GM18867 (cell line): ENCODE results near the gene MS4A4E.
"Not testable (repeated sequence)": the region's sequence is repeated elsewhere in the genome, so short reads cannot be mapped to it uniquely, and the experiment has no call there.

Experiments used
- ATAC-seq: cut with Tn5 transposase; IDR thresholded peaks from one replicate; pipeline ENCODE4 v1.9.1; 2021; ENCODE audit warnings: mild to moderate bottlenecking, moderate library complexity; ENCODE audit not compliant: unreplicated experiment

The MS4A4E gene

GRCh38 chr11:60221692-60222091 is 21.2 kb downstream of the MS4A4E start:
- ATAC-seq, result no peak

DNA sequence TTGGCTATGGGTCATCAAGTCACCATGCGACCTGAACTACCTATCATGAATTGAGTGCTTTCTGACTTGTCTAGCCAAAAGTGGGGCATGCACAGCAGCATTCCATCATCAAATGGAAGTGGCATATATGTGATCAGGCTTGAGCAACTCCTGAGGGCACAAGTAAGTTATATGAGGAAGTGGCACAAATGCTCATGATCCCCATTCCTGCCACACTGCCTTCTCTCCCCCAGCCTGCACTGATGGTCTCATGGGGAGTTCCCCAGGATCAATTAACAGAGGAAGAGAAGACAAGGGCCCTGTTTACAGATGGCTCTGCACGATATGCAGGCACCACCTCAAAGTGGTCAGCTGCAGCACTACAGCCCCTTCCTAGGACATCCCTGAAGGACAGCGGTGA is 21.8 kb downstream of the MS4A4E start:
- ATAC-seq, result no peak

DNA sequence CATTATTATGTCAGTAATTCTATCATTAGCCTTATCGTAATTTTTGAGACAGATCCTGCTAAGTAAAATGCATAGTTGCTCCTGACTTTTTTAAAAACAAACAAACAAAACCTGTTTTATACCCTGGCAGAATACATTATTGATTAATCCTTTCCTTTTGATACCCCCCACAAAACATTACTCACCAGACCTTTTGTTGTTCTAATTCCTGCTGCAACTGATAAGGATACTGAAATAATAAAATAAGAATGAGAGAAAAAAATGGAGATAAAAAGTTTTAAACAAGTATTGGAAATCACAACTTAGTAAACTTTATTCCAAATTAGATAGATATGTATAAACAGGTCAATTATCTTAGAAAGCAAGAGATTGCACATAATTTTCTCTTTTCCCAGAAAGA is 28.6 kb downstream of the MS4A4E start:
- ATAC-seq, result no peak

GRCh38 chr11:60211206-60211605 is 31.7 kb downstream of the MS4A4E start:
- ATAC-seq, result no peak

- ATAC-seq, result no peak
These were observed 33.0 kb downstream of the MS4A4E start for GRCh38 chr11:60209977-60210376.

- ATAC-seq, result no peak
These were observed 34.0 kb downstream of the MS4A4E start for GRCh38 chr11:60208951-60209350.

DNA sequence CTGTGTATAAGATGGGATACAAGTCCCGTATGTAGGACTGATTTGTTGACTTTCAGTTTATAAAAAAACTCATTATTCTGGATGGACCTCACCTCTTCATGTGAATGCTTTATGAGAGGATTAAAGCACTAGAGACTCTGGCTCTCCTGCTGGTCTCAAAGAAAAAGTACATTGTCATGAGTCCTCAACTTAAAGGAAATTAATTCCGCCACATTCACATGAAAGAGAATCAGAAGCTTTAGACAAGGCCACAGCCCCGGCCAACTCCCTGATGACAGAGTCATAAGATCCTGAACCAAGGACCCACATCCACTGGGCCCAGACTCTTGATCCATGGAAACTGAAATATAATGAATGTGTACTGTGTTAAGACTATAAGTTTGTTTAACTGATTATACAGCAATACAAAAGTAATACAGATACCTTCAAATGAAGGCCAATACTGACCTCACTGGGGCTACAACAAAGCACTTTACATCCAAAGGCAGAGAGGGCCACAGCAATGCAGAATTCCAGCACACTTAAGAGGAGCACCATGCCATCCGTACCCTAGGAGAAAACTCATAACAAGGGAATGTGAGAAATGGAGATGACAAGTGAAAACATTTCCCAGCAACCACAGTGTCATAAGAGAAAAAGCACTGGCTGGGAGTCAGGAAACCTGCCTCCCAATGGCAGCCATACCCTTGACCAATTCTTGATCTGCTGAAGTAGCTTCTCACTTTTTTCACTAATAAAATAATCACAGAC is 34.6 kb downstream of the MS4A4E start:
- no peak for ATAC-seq

DNA sequence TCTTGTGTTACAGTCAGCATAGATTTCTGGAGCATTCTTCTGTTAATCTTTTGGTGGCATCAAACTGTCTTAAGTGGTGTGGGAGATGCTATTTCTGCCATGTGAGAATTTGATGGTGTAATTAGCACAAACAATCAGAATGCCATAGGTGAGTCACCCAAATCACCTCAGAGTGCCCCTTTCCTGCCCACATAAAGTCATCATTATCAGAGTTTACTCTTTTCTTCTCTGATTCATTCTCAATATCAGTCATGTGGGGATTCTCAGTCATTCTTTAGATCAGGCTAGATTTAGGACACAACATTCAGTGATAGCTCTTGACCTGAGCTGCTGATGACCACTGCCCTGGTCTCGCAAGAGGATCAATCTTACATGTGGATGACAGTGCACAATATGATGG is 36.3 kb downstream of the MS4A4E start:
- no peak for ATAC-seq

DNA sequence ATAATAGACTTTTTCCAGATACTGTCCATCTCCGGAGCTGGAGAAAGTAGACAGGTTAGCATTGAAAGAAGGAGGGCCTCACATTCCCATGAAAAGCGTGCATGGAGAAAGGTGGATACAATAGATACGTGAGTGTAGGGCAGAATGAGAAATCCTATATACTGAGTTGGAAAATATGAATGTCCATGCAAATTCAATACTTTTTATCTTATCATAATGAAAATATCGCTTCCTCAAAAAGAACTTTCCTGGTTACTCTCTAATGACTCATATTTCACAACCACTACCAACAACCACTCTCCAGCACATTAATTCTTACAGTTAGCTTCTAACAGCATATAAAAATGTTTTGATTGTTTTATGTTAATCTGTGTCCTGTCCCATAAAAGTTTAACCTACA is 38.0 kb downstream of the MS4A4E start:
- peak; percentile 69 for ATAC-seq

GRCh38 chr11:60201334-60201733 is 41.6 kb downstream of the MS4A4E start:
- not testable (repeated sequence) for ATAC-seq

- no peak for ATAC-seq
These were observed 45.5 kb downstream of the MS4A4E start for GRCh38 chr11:60197442-60197841.

GRCh38 chr11:60195923-60196368 is 47.0 kb downstream of the MS4A4E start:
- peak; percentile 56 for ATAC-seq

DNA sequence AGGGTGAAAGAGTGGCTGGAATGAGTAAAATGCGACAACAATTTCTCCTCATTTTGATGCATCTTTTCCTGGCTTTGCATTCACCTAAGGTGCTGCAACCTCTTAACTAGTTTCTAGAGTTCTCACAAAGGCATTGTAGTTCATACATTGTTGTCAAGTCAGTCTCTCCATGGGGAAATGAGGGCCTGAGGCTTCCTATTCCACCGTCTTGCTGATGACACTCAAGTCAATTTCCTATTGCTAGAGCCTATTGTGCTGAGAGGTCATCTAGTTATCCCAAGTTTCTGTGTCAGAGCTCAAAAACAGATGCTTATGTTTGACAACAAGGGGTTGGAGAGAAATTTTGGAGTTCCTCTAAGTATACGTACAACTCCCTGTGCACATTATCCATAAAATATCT is 48.4 kb downstream of the MS4A4E start:
- no peak for ATAC-seq

DNA sequence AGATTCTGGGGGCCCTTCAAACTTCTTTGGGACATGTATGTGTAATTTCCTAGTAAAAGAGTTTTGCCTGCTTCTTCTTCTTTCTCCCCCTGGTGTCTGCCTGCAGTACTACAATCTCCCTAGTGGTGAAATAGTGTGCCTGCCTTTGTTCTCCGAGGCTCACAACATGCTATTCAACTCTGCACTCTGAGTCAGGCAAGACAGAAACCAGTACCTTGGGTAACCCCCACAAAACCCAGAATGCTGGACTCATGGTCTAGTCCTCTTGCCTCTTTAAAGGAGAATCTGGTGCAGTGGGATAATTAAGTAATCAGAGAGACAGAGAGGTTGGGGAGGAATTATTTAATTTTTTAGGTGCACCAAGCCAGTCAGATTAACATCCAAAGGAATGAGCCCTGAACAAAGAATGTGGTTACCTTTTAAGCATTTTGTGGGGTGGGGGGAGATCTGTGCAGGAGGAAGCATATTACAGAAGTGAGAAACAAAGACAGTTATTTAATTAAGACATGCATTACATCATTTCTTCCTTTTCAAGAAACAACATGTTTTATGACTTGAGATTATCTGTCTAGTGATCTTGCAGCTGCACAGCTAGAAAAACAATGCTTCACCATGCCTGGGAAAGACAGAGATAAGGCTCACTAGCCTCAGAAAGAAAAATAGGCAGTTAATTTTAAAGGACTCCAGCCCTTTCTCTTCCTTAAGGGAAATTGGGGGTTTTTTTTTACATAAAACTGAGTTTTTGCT is 49.1 kb downstream of the MS4A4E start:
- ATAC-seq, result peak; percentile 89

- not testable (repeated sequence) for ATAC-seq
These were observed 50.4 kb downstream of the MS4A4E start for GRCh38 chr11:60192564-60192963.

GRCh38 chr11:60188481-60188880 is 54.5 kb downstream of the MS4A4E start:
- not testable (repeated sequence) for ATAC-seq

- ATAC-seq, result not testable (repeated sequence)
These were observed 56.8 kb downstream of the MS4A4E start for GRCh38 chr11:60186128-60186527.

- ATAC-seq, result not testable (repeated sequence)
These were observed 57.5 kb downstream of the MS4A4E start for GRCh38 chr11:60185512-60185827.

DNA sequence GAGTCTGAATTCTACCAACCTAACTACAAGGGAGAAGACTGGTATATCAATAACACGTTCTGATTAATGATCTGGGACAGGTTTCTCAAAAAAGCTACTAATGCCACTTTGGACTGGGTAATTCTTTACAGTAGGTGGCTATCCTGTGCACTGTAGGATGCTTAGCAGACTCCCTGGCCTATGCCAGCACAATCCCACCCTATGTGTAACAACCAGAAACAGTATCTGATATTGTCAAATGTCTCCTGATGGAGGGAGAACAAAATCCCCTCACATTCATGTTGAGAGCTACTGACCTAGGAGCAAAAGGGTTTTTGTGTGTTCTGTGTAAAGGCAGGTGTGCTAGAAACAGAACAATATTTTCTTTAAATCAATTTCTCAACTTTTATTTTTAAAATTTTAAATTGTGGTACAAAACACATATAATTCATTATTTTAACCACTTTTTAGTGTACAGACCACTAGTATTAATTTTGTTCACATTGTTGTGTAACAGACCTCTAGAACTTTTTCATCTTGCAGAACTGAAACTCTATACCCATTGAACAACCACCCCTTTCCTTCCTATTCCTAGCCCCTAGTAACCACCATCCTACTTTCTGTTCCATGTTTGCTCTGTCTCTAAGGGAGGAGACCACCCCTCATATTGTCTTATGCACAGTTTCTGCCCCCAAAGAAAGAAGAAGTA is 58.0 kb downstream of the MS4A4E start:
- ATAC-seq, result no peak

GRCh38 chr11:60183591-60184205 is 59.2 kb downstream of the MS4A4E start:
- ATAC-seq, result no peak

- no peak for ATAC-seq
These were observed 60.2 kb downstream of the MS4A4E start, which contains the start of gene MS4A6A for GRCh38 chr11:60182541-60183330. Gene MS4A6A (minus strand): TSS chr11:60183083. CDS start chr11:60181727, 1,356 bp downstream.
